HEK293T (cell line): ENCODE data around the gene RNF224.

Source experiments
- ARNT ChIP-seq: fragments of 450-650 bp; IDR thresholded peaks from 2 replicates; pipeline ENCODE4 v1.6.1; 2017; ENCODE audit warnings: mild to moderate bottlenecking
- BHLHE40 ChIP-seq: fragments of 450-650 bp; IDR thresholded peaks from 2 replicates; pipeline ENCODE4 v1.6.1; 2016; ENCODE audit warnings: mild to moderate bottlenecking, moderate library complexity, borderline replicate concordance
- FOXA1 ChIP-seq: fragments of 450-650 bp; IDR thresholded peaks from 2 replicates; pipeline ENCODE4 v1.6.1; 2016; ENCODE audit warnings: mild to moderate bottlenecking
- FOXK2 ChIP-seq: fragments of 450-650 bp; IDR thresholded peaks from 2 replicates; pipeline ENCODE4 v1.6.1; 2016; ENCODE audit warnings: mild to moderate bottlenecking
- FOXM1 ChIP-seq: fragments of 450-650 bp; IDR thresholded peaks from 2 replicates; pipeline ENCODE4 v1.6.1; 2017; ENCODE audit warnings: mild to moderate bottlenecking, borderline replicate concordance
- L3MBTL2 ChIP-seq: fragments of 450-650 bp; conservative IDR thresholded peaks from 2 replicates; pipeline ENCODE4 v1.6.1; 2016; ENCODE audit warnings: mild to moderate bottlenecking
- LEF1 ChIP-seq: fragments of 450-650 bp; IDR thresholded peaks from 2 replicates; pipeline ENCODE4 v1.6.1; 2017; ENCODE audit warnings: mild to moderate bottlenecking, borderline replicate concordance
- SP1 ChIP-seq: fragments of 450-650 bp; IDR thresholded peaks from 2 replicates; pipeline ENCODE4 v1.6.1; 2017
- SUZ12 ChIP-seq: fragments of 450-650 bp; IDR thresholded peaks from 2 replicates; pipeline ENCODE4 v1.6.1; 2016; ENCODE audit warnings: mild to moderate bottlenecking
- TF ChIP-seq, protein P1 (sequence below): fragments of 450-650 bp; IDR thresholded peaks from 2 replicates; pipeline ENCODE4 v1.6.1; 2016

DNA sequence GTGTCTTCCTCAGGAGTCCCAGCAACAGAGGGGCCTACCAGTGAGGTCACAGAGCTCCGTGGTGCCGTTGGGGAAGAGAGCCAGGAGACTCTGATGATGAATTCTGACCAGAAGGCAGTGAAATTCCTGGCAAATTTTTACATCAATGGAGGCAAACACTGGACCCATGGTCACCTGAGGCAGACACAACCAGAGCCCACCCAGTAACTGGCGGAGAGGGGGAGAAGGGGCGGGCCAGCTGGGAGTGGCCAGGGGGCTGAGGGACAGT is 23.8 kb downstream of the RNF224 start, which contains the start of gene STPG3:
- TF ChIP-seq FOXM1 (no peak), ARNT (no peak), SP1 (no peak), LEF1 (no peak), L3MBTL2 (no peak), BHLHE40 (no peak), FOXK2 (no peak), SUZ12 (no peak), FOXA1 (no peak)
- TF ChIP-seq, protein P1, sequence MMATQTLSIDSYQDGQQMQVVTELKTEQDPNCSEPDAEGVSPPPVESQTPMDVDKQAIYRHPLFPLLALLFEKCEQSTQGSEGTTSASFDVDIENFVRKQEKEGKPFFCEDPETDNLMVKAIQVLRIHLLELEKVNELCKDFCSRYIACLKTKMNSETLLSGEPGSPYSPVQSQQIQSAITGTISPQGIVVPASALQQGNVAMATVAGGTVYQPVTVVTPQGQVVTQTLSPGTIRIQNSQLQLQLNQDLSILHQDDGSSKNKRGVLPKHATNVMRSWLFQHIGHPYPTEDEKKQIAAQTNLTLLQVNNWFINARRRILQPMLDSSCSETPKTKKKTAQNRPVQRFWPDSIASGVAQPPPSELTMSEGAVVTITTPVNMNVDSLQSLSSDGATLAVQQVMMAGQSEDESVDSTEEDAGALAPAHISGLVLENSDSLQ = no peak
